HT-29 (cell line): ENCODE data around the gene CDK17. TPM values are rescaled to one million over a fixed set of nuclear protein-coding genes. Genes with fewer than 3 reads are reported as not detected.
"Not testable (repeated sequence)": the region's sequence is repeated elsewhere in the genome, so short reads cannot be mapped to it uniquely, and the experiment has no call there.

Source experiments
- DNase-seq: peaks from one replicate; pipeline ENCODE4 v3.0.0-alpha.2; 2015; ENCODE audit warnings: low spot score
- total RNA-seq: library from RNA; depleted of rRNA; stranded (reverse); fragments of >200 nt; shearing (Covaris generic); gene quantifications from 2 replicates; pipeline ENCODE4 v1.2.3, GENCODE V29; 2014

The CDK17 gene
- total RNA-seq, 1 experiment from 2014 or later: 9.2 TPM

DNA sequence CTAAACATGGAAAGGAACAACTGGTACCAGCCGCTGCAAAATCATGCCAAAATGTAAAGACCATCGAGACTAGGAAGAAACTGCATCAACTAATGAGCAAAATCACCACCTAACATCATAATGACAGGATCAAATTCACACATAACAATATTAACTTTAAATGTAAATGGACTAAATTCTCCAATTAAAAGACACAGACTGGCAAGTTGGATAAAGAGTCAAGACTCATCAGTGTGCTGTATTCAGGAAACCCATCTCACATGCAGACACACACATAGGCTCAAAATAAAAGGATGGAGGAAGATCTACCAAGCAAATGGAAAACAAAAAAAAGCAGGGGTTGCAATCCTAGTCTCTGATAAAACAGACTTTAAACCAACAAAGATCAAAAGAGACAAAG, 82.4 kb downstream of the CDK17 start:
- DNase-seq: not testable (repeated sequence)

DNA sequence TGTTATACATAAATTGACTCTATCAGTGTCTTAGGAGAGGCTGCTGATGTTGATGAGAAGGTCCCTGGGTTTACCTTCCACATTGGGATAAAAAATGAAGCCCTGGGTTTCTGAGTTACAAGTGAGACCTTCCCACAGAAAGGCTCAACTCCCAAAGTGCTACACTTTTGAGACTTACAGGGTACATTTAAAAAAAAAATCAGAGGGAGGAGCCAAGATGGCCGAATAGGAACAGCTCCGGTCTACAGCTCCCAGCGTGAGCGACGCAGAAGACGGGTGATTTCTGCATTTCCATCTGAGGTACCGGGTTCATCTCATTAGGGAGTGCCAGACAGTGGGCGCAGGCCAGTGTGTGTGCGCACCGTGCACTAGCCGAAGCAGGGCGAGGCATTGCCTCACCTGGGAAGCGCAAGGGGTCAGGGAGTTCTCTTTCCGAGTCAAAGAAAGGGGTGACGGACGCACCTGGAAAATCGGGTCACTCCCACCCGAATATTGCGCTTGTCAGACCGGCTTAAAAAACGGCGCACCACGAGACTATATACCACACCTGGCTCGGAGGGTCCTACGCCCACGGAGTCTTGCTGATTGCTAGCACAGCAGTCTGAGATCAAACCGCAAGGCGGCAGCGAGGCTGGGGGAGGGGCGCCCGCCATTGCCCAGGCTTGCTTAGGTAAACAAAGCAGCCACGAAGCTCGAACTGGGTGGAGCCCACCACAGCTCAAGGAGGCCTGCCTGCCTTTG, 84.3 kb downstream of the CDK17 start:
- peak; percentile 38 for DNase-seq

DNA sequence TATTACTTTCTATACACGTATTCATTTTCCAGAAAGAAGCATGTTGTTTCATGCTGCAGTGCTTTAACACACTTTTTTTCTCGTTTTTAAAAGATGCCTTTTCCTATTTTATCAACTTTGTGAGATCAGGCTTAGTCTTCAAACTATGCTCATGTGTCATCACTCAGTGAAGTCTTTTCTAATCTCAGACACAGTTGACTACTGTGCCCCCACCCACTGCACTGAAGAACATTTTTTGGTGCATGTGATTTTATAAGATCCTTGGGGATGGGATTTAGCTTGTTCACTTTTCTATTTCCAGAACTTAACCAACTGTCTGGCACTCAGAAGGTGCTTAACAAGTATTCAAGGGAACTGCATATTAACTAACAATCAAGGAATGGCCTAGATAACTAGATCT, 85.5 kb downstream of the CDK17 start:
- no peak for DNase-seq

DNA sequence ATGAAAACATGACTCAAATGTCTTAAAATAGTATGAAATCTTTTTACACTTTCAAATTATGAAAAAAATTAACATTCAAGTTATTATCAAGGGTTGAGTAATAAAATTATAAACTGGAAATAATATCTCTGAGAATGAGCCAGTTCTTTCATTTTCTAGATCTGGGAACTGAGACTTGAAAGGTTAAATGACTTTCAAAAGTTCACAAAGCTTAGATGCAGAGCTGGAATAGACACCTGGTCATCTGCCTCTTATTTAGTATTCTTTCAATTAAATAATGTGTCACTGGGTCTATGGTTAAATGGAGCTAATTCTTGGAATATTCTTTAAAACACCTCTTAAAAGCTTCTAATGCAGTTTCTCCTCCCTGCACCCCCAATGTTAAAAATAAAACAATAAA, 86.6 kb downstream of the CDK17 start:
- DNase-seq: no peak

DNA sequence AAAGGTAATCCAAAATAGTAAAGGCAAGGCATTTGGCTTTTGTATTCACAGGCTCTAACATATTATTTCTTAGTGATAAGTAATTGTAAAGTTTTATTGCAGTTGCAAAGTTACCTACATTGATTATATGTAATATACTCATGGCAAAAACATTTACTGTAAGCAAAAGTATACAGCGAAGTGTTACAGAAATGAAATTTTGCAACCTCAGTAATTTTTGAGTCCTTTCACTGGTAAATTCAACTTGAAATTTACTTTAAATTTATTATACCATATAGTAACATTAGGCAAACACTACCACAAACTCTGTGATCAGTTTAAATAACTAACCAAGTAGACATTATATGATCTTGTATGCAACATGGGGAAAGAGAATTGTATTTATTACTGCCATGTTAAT, 89.0 kb downstream of the CDK17 start:
- no peak for DNase-seq

DNA sequence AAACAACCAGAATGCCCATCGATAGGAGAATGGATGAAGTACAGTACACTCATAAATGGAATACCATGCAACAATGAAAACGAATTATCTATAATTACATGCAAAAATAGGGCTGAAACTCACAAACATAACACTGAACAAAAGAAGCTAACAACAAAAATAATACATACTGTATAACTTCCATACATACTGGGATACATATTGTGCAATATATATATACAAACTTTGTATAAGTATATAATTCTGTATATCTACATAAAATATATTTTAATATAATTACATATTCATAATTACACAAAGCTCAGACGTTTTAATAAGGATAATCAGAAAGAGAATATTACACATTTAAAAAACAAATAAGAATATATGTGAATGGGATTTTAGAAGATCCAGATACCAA, 90.2 kb downstream of the CDK17 start:
- DNase-seq: no peak

DNA sequence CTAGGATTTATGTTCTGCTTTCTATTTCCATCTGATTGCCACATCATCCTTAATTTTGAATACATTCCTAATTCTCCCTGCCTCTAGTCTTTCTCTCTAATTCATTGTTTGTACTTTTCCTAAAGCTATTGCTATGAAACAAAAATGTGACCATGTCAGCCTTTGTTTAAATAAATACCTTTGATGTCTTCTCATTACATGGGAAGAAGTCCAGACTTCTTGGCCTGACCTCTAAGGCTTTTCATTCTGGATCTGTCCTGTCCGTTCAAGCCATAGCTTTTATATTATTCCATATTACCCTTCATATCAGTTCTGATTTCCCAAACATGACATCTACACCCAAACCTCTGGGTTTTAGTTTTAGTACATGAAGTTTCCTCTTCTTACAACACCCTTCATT, 91.4 kb downstream of the CDK17 start:
- DNase-seq: no peak

DNA sequence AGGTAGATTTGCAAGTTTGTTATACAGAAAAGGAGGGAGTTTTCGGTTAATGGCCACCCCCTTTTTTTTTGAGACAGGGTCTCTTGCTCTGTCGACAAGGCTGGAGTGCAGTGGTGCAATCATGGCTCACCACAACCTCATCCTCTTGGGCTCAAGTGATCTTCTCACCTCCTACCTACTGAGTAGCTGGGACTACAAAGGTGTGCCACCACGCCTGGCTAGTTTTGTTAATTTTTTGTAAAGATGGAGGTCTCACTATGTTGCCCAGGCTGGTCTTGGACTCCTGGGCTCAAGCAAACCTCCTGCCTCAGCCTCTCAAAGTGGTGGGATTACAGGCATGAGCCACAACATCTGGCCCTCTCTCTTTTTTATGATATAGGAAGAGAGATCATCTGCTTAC, 94.6 kb downstream of the CDK17 start:
- no peak for DNase-seq

DNA sequence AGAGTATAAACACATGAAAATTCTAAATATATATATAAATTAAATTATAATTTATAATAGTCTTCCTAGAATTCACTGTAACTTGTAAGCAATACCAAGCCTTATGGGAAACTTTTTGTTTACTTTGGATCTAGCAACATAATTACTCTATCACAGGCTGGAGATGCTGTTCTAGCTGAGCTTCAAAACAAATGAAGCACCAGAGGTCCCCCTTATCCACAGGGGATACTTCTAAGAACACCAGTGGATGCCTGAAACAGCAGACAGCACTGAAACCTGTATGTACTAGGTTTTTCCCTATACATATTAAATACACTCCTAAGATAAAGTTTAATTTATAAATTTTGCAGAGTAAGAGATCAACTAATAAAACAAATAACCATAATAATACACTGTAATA, 96.6 kb downstream of the CDK17 start:
- DNase-seq: no peak

DNA sequence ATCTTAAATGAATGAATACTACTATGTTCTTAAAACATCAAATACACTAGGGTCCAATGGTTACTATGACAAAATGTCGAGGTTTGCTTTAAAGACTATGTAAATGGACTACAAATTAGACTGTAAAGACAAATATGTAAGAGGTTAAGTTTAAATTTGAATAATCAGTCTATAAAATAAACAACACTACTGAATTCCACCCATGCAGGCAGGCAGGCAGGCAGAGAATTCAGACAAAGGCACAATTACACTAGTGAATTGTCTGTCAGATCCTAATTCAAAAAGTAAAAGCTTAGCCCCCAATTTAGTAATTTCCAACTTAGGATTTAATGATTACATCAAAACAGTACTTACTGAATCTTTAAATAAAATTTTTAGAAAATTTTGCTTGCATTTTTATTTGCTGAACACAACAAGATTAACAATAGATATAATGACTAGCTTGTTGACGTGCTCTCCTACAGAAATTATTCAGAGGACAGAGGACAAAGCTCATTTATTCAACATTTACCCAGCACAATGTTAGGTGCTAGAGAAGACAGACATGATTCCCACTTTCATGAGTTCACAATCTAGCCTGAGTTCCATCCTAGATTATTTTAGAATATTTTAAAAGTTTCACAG, 97.4 kb downstream of the CDK17 start:
- no peak for DNase-seq

DNA sequence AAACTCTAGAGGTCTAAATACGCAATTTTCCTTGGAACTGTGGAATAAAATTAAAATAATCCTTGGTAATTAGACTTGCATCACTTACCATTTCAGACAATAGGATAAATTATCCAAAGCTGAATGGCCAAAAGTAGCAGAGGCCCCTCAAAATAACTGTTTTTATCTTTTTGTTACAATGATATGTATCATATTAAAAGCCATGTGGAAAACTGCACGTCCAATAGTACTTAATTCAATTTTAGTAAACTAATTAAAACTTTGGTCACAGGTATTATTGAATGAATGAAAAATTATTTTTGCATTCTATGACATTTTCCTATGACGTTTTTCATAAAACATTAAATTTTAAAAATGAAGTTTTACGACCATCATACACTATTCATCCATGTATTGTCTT, 98.5 kb downstream of the CDK17 start:
- DNase-seq: no peak

DNA sequence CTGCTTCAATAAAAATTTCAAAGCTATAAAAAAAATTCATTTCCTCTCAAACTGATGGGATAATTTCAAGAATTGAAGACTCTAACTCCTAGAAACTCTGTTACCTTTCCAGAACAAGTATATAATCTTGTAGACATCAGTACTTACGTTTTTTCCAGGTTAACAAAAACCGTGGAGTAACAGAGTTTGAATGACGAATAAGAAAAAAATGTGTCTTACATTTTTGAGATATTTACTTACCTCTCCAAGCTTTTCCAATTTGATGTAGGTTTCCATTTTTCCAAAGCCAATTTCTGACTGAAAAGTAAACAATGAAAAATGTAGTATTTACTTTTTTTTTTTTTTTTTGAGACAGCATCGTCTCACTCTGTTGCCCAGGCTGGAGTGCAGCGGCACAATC, 100.2 kb downstream of the CDK17 start:
- DNase-seq: no peak

DNA sequence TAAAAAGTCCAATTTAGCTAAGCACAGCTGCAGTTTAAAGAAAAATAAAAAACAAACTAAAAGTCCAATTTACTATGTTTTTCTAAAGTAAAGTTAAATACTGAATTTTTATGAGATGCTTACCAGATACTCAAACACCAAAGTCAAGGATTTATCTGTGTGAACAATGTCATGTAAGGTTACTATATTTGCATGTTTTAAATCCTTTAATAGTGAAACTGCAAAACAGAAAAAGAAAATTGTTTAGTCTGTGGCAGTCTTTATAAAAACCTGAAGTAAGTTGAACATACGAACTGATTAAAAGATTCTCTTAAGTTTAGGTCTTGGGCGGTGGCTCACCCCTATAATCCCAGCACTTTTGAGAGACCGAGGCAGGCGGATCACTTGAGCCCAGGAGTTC, 102.7 kb downstream of the CDK17 start:
- no peak for DNase-seq

DNA sequence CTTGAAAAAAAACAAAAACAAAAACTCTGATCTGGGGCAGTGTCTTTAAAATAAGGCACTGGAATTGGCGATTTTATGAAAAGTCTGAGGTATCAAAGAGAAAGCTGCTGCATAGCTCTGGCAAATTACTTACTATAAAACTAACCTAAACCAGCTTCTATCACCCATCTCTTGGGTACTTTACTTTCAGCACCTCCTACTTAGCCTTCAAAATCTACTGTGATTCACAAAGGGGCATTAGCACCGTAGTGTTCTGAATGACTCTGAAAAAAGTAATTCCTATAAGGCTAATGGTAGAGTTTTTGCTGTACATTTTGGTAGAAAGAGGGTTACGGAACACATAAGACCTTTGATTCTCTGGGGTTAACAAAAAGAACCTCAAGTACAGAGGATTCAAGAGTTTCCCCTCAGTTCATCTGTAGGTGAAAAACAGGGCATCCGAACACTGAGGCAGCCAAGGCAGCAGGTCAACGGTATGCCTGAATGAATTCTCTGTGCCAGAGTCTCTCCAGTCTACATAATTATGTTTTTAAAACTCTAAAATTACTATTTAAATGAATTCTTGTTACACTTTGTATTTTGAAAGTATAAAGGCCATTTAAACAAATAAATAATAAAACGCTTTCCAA, 104.6 kb downstream of the CDK17 start:
- DNase-seq: no peak

DNA sequence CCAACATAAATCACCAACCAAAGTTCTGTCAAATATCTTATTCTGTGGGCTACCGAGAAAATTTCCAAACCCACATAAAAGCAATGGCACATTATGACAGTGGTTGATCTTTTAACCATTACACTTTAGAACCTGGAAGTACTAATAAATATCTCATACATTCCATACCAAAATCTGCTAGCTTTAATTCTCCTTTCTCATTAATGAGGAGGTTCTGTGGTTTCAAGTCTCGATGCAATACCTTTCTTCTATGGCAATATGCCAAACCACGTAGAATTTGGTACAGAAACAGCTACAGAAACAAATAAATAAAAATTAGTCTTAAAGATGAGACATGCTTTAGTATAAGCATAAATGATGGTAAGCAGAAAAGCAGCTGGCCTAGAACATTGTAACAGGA, 105.4 kb downstream of the CDK17 start:
- peak; percentile 9 for DNase-seq

DNA sequence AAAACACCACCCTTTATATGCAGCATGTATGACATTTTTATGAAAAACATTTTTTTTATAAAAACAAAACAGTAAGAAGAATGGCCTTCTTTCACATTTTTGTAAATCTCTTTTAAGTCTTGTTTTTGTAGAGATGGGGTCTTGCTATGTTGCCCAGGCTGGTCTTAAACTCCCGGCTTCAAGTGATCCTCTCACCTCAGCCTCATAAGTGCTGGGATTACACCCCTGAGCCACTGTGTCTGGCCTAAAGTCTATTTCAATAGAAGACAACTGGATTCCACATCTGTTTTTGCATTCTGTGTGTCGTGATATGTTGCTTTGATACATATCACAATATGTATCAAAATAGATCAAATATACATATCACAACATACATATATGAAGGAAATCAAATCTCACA, 107.1 kb downstream of the CDK17 start:
- no peak for DNase-seq

DNA sequence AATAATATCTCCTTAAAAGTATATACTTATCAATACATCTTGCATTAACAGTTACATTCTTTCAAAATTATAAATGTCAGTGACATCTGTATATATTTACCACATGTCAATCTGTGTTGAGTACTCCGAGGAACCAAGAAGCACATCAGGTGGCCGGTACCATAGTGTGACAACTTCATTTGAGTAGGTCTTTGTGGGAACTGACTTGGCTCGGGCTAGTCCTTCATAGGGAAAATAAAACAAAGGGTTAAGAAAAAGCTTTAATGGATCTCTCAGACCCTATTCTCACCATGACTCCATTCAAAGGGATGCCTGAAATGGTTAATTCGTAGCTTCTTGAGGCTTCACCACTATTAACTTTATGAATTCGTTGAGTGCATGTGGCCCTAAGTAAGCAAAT, 111.2 kb downstream of the CDK17 start:
- DNase-seq: no peak

DNA sequence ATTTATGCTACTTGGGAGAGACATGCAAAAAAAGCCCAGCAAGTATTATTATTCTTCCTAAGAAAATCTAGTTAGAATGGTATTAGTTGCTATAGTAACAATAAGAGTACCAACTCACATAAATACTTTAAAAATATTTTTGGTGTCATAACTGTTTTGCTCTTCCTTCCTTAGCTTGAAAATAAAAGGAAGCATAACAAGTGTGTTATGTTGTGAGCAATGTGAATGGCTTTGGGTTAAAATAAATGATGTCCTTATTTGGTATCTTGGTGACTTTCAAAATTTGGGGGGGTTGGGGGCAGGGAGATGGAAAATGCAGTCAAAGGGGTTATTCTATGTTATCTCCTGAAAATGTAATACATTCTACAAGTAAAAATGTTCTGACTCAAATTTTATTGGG, 115.1 kb downstream of the CDK17 start:
- no peak for DNase-seq

DNA sequence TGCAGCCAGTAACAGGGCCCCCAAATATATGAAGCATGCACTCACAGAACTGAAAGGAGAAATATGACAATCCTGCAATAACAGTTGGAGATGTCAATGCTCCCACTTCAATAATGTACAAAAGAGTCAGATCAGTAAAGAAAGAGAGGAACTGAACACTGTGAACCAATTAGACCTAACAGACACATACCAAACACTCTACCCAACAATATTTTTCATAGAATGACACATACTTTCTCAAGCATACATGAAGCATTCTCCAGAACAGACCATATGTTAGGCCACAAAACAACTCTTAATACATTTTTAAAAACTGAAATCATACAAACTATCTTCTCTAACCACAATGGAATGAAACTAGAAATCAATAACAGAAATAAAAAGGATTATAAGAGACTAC, 125.9 kb downstream of the CDK17 start:
- DNase-seq: no peak

DNA sequence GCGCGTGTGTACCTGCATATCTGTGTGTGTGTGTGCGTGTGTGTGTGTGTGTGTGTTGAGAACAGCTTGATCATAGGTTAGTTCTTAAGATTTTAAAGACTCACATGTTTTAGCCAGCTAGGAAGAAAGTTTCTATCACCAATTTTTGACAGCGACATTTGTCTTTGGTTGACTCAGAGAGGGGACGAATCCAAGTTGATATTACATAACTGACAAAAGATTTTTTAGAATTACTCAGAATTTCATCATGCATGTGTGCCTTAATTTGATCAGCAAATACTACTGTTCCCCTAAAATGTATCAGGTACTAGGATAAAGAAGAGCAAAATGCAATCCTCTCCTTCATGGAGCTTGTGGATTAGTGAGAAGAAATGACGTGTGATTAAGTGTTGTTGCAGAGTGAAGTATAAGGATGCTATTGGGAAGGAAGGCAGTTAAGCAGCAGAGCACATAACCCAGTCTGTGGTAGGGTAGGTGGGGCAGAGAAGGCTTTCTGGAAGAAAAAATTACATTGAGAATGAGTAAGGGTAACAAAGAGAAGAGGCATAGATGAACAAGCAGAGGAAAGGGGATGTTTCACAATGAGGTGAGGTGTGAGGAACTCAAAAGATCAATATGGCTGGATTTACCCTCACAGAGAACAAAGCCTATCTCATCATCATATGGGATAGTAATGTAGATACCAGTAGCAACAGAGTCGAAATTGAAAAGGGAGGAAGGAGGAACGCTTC, 128.6 kb downstream of the CDK17 start:
- DNase-seq: no peak

DNA sequence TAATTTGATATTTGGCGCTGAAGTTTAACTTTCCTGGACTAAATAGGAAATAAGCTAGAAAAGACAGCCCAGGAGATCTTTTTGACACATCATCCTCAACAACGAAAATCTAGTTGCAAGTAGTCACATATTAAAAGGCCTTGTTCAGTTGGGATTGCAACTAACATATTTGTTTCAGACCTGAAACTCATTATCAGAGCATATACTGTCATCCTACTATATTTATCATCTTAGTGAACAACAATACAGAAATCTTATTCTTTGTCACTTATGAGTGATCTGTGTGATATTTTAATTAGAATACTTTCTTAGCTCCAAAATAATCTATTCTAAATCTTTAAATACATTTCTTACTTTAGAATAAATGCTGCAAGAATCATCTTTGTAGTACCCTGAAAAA, 134.0 kb downstream of the CDK17 start:
- no peak for DNase-seq

DNA sequence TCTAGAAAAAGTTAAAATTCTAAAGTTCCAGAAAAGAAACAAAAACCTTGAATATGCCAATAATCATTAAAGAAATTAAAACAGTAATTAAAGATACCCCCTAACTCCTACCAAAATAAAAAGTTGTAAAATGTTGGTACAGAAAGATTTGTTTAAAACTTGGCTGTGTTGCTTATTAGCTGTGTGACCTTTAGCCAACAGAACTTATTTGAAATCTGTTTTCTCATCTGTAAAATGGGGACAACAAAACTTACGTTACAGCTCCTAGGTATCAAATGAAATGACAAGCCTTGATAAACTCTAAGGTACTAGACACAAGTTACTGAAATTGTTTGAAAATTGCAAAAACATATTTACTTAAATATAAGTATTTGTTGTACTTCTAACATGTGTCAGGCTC, 134.4 kb downstream of the CDK17 start:
- DNase-seq: no peak

DNA sequence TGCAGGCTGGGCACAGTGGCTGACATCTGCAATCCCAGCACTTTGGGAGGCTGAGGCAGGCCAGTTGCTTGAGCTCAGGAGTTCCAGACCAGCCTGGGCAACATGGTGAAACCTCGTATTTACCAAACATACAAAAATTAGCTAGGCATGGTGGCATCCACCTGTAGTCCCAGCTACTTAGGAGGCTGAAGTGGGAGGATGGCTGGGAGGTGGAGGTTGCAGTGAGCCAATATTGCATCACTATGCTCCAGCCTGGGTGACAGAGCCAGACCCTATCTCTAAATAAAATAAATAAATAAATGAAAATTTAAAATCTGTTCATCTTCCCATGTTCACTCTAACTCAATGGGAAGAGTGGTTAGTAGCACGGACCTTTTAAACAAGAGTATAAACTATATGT, 134.8 kb downstream of the CDK17 start:
- no peak for DNase-seq
